SU-DHL-6 (cell line): ENCODE results near the gene SGIP1.

Experiments used
- CTCF ChIP-seq: fragments of 200-600 bp; sonication (generic); IDR thresholded peaks from one replicate; pipeline ENCODE4 v1.5.1; 2017; ENCODE audit warnings: antibody characterized with exemption, mild to moderate bottlenecking, low read length, moderate library complexity; ENCODE audit not compliant: insufficient read depth, poor library complexity, severe bottlenecking
- EZH2phosphoT487 ChIP-seq: fragments of 200-600 bp; sonication (generic), shearing (Covaris generic); conservative IDR thresholded peaks from 2 replicates; pipeline ENCODE4 v1.6.1; 2018; ENCODE audit warnings: mild to moderate bottlenecking, antibody characterized with exemption, low read length, moderate library complexity, mixed read lengths

- TF ChIP-seq CTCF (no peak), EZH2phosphoT487 (no peak)
Observed at GRCh38 chr1:66654643-66655042, 120.7 kb downstream of the SGIP1 start.
